Measurements from ENCODE around the gene RHD.
"Not testable (repeated sequence)": the region's sequence is repeated elsewhere in the genome, so short reads cannot be mapped to it uniquely, and the experiment has no call there.

The RHD gene

GRCh38 chr1:25256578-25256965 lies 15.7 kb upstream of the RHD start:
- no peak for DNase-seq (ENCODE audit: low read depth in 2 of 2, low spot score in 1 of 2)

- no peak for DNase-seq (ENCODE audit: low read depth in 2 of 2, low spot score in 1 of 2)
These were observed 15.1 kb upstream of the RHD start for GRCh38 chr1:25257196-25257595.

- DNase-seq (ENCODE audit: low read depth in 2 of 2, low spot score in 1 of 2) = not testable (repeated sequence)
These were observed 12.5 kb upstream of the RHD start for GRCh38 chr1:25259813-25260212.

- not testable (repeated sequence) for DNase-seq (ENCODE audit: low read depth in 2 of 2, low spot score in 1 of 2)
These were observed 12.0 kb upstream of the RHD start for GRCh38 chr1:25260336-25260735.

- DNase-seq (ENCODE audit: low read depth in 2 of 2, low spot score in 1 of 2) = not testable (repeated sequence)
These were observed 5.6 kb upstream of the RHD start for GRCh38 chr1:25266554-25267287.

- DNase-seq (ENCODE audit: low read depth in 2 of 2, low spot score in 1 of 2) = peak; percentile 79 to 89
These were observed 4.8 kb upstream of the RHD start for GRCh38 chr1:25267288-25268142.

GRCh38 chr1:25268143-25268760 lies 4.1 kb upstream of the RHD start:
- DNase-seq (ENCODE audit: low read depth in 2 of 2, low spot score in 1 of 2) = not testable (repeated sequence)

GRCh38 chr1:25275648-25276047 lies 3.3 kb downstream of the RHD start:
- DNase-seq (ENCODE audit: low read depth in 2 of 2, low spot score in 1 of 2) = not testable (repeated sequence)

GRCh38 chr1:25277295-25277694 lies 5.0 kb downstream of the RHD start:
- not testable (repeated sequence) for DNase-seq (ENCODE audit: low read depth in 2 of 2, low spot score in 1 of 2)

- DNase-seq (ENCODE audit: low read depth in 2 of 2, low spot score in 1 of 2) = not testable (repeated sequence)
These were observed 6.0 kb downstream of the RHD start for GRCh38 chr1:25278358-25278757.

- not testable (repeated sequence) for DNase-seq (ENCODE audit: low read depth in 2 of 2, low spot score in 1 of 2)
These were observed 6.5 kb downstream of the RHD start for GRCh38 chr1:25278790-25279189.

- DNase-seq (ENCODE audit: low read depth in 2 of 2, low spot score in 1 of 2) = not testable (repeated sequence)
These were observed 7.4 kb downstream of the RHD start for GRCh38 chr1:25279693-25280111.

- DNase-seq (ENCODE audit: low read depth in 2 of 2, low spot score in 1 of 2) = not testable (repeated sequence)
These were observed 13.6 kb downstream of the RHD start for GRCh38 chr1:25285862-25286261.

- DNase-seq (ENCODE audit: low read depth in 2 of 2, low spot score in 1 of 2) = not testable (repeated sequence)
These were observed 14.9 kb downstream of the RHD start for GRCh38 chr1:25287164-25287563.

GRCh38 chr1:25288573-25289101 lies 16.3 kb downstream of the RHD start:
- not testable (repeated sequence) for DNase-seq (ENCODE audit: low read depth in 2 of 2, low spot score in 1 of 2)

- DNase-seq (ENCODE audit: low read depth in 2 of 2, low spot score in 1 of 2) = not testable (repeated sequence)
These were observed 17.7 kb downstream of the RHD start for GRCh38 chr1:25290043-25290442.

GRCh38 chr1:25293426-25293825 lies 21.1 kb downstream of the RHD start:
- not testable (repeated sequence) for DNase-seq (ENCODE audit: low read depth in 2 of 2, low spot score in 1 of 2)

GRCh38 chr1:25294889-25295826 lies 22.8 kb downstream of the RHD start:
- not testable (repeated sequence) for DNase-seq (ENCODE audit: low read depth in 2 of 2, low spot score in 1 of 2)

- DNase-seq (ENCODE audit: low read depth in 2 of 2, low spot score in 1 of 2) = not testable (repeated sequence)
These were observed 24.2 kb downstream of the RHD start for GRCh38 chr1:25296501-25296900.

GRCh38 chr1:25300729-25301128 lies 28.4 kb downstream of the RHD start:
- DNase-seq (ENCODE audit: low read depth in 2 of 2, low spot score in 1 of 2) = not testable (repeated sequence)
